ENCODE data around the gene ZNF407. TPM values are rescaled to one million over a fixed set of nuclear protein-coding genes. Genes with fewer than 3 reads are reported as not detected.

ZNF407 gene
- total and polyA plus RNA-seq, 12 donors = 2.5 to 20.2 (median 8.4) TPM

GRCh38 chr18:74604361-74604760 is 6.7 kb downstream of the ZNF407 start:
- no peak overlapping the region for H3K27ac ChIP-seq
- intact Hi-C loops (cut with DNase I) = no loop called here

GRCh38 chr18:74604774-74605173 is 7.1 kb downstream of the ZNF407 start:
- no peak for TF ChIP-seq POLR2A (IDR thresholded peaks at IDR 0.05)
- TF ChIP-seq CTCF (IDR thresholded peaks at IDR 0.05) = no peak
- H3K27ac ChIP-seq = no peak overlapping the region
- H3K27me3 ChIP-seq = no peaks in the 10 kb centered on the region
- H3K36me3 ChIP-seq (replicated peaks in 1 of 2) = no peaks in the 10 kb centered on the region
- no peaks in the 10 kb centered on the region for H3K9me3 ChIP-seq (replicated peaks in 1 of 3)
- H3K4me3 ChIP-seq = no peak overlapping the region
- no peaks in the 10 kb centered on the region for H3K4me1 ChIP-seq (replicated peaks in 1 of 2)
- no peak for DNase-seq
- 76 to 85% (median 84%) methylated on average over 4 of the region's 4 CpGs for WGBS, 4 donors
- intact Hi-C loops (cut with DNase I) = no loop called here

More at GRCh38 chr18:74604361-74604760, 6.7 kb downstream of the ZNF407 start:
- peaks cover under 1 to 2% of the 10 kb centered on the region in 2 donors for H3K4me1 ChIP-seq (replicated peaks in 1 of 2)
- H3K4me3 ChIP-seq = no peak overlapping the region
- H3K27me3 ChIP-seq = no peaks in the 10 kb centered on the region
- no peaks in the 10 kb centered on the region for H3K36me3 ChIP-seq (replicated peaks in 1 of 2)
- DNase-seq = no peak
- TF ChIP-seq POLR2A (IDR thresholded peaks at IDR 0.05) = no peak
- no peak for TF ChIP-seq CTCF (IDR thresholded peaks at IDR 0.05)
- no peaks in the 10 kb centered on the region for H3K9me3 ChIP-seq (replicated peaks in 1 of 3)

- intact Hi-C loops (cut with DNase I) = no loop called here
- DNase-seq = no peak
- Histone ChIP-seq H3K27ac (no peak overlapping the region), H3K4me3 (no peak overlapping the region), H3K4me1 (replicated peaks in 1 of 2) (peaks cover 0 to 5% of the 10 kb centered on the region in 2 donors), H3K27me3 (no peaks in the 10 kb centered on the region), H3K36me3 (replicated peaks in 1 of 2) (no peaks in the 10 kb centered on the region), H3K9me3 (replicated peaks in 1 of 3) (no peaks in the 10 kb centered on the region)
- 97 to 99% (median 98%) methylated on average over 2 of the region's 2 CpGs for WGBS, 4 donors
- no peak for TF ChIP-seq POLR2A (IDR thresholded peaks at IDR 0.05)
- no peak for TF ChIP-seq CTCF (IDR thresholded peaks at IDR 0.05)
Observed at GRCh38 chr18:74608681-74609080, 11.0 kb downstream of the ZNF407 start.

GRCh38 chr18:74609535-74609934 is 11.9 kb downstream of the ZNF407 start:
- 80 to 92% (median 88%) methylated on average over 3 of the region's 3 CpGs for WGBS, 4 donors
- Histone ChIP-seq H3K27me3 (no peaks in the 10 kb centered on the region), H3K27ac (no peak overlapping the region), H3K9me3 (replicated peaks in 1 of 3) (no peaks in the 10 kb centered on the region), H3K4me3 (no peak overlapping the region), H3K4me1 (replicated peaks in 1 of 2) (peaks cover 0 to 5% of the 10 kb centered on the region in 2 donors), H3K36me3 (replicated peaks in 1 of 2) (no peaks in the 10 kb centered on the region)
- intact Hi-C loops (cut with DNase I) = no loop called here
- no peak for DNase-seq
- TF ChIP-seq CTCF (IDR thresholded peaks at IDR 0.05) (no peak), POLR2A (IDR thresholded peaks at IDR 0.05) (no peak)

All from adrenal gland (tissue), 12 donors.